Naive B cell (primary cell): ENCODE results near the gene ATXN10. TPM values are rescaled to one million over a fixed set of nuclear protein-coding genes. Genes with fewer than 3 reads are reported as not detected.

Experiments used
- polyA plus RNA-seq, 6 donors: library from polyadenylated mRNA; unstranded; fragments of 300-500 nt; fragmentation: Illumina TruSeq; gene quantifications; one replicate each; pipeline ENCODE4 v1.2.3, GENCODE V29; 2021; ENCODE audit warnings: low read depth in 6 of 6

The ATXN10 gene
- polyA plus RNA-seq, 6 donors from 2014 or later, result 103 to 162 (median 125) TPM

Other genes starting within 250 kb of the ATXN10 start
- gene FBLN1, start 169.0 kb upstream of the ATXN10 start, polyA plus RNA-seq, result not detected